ENCODE measurements around the gene ZNF609.

Gene ZNF609

GRCh38 chr15:64536244-64536836 is 76.0 kb downstream of the ZNF609 start:
- DNase-seq (ENCODE audit: low read depth), result no peak

GRCh38 chr15:64542091-64542490 is 81.7 kb downstream of the ZNF609 start:
- no peak for DNase-seq (ENCODE audit: low read depth)

GRCh38 chr15:64544450-64544849 is 84.1 kb downstream of the ZNF609 start:
- DNase-seq (ENCODE audit: low read depth), result no peak

GRCh38 chr15:64547275-64547674 is 86.9 kb downstream of the ZNF609 start:
- DNase-seq (ENCODE audit: low read depth), result no peak

- no peak for DNase-seq (ENCODE audit: low read depth)
Measured at GRCh38 chr15:64548235-64548634, 87.9 kb downstream of the ZNF609 start.

- no peak for DNase-seq (ENCODE audit: low read depth)
Measured at GRCh38 chr15:64549860-64550259, 89.5 kb downstream of the ZNF609 start.

GRCh38 chr15:64552281-64552948 is 92.0 kb downstream of the ZNF609 start:
- DNase-seq (ENCODE audit: low read depth), result no peak

- no peak for DNase-seq (ENCODE audit: low read depth)
Measured at GRCh38 chr15:64558460-64559179, 98.2 kb downstream of the ZNF609 start.

- DNase-seq (ENCODE audit: low read depth), result no peak
Measured at GRCh38 chr15:64559243-64559642, 98.9 kb downstream of the ZNF609 start.

- DNase-seq (ENCODE audit: low read depth), result no peak
Measured at GRCh38 chr15:64560501-64560900, 100.1 kb downstream of the ZNF609 start.

GRCh38 chr15:64560998-64561397 is 100.6 kb downstream of the ZNF609 start:
- no peak for DNase-seq (ENCODE audit: low read depth)

- no peak for DNase-seq (ENCODE audit: low read depth)
Measured at GRCh38 chr15:64562003-64562640, 101.7 kb downstream of the ZNF609 start.

GRCh38 chr15:64566102-64566501 is 105.7 kb downstream of the ZNF609 start:
- DNase-seq (ENCODE audit: low read depth), result no peak

- no peak for DNase-seq (ENCODE audit: low read depth)
Measured at GRCh38 chr15:64566629-64567427, 106.5 kb downstream of the ZNF609 start.

- DNase-seq (ENCODE audit: low read depth), result no peak
Measured at GRCh38 chr15:64568765-64569164, 108.4 kb downstream of the ZNF609 start.

GRCh38 chr15:64571857-64572291 is 111.5 kb downstream of the ZNF609 start:
- no peak for DNase-seq (ENCODE audit: low read depth)

GRCh38 chr15:64572856-64573255 is 112.5 kb downstream of the ZNF609 start:
- no peak for DNase-seq (ENCODE audit: low read depth)

GRCh38 chr15:64574301-64575017 is 114.1 kb downstream of the ZNF609 start:
- DNase-seq (ENCODE audit: low read depth), result no peak

- no peak for DNase-seq (ENCODE audit: low read depth)
Measured at GRCh38 chr15:64580696-64581407, 120.5 kb downstream of the ZNF609 start.

- DNase-seq (ENCODE audit: low read depth), result no peak
Measured at GRCh38 chr15:64581408-64581761, 121.0 kb downstream of the ZNF609 start.

GRCh38 chr15:64582202-64582601 is 121.8 kb downstream of the ZNF609 start:
- no peak for DNase-seq (ENCODE audit: low read depth)
